ENCODE measurements around the gene CLSTN2.
A peak's percentile ranks its signal among the peaks of the same experiment; 100 is the strongest.

CLSTN2 gene

GRCh38 chr3:140351466-140351865, 416.5 kb downstream of the CLSTN2 start:
- DNase-seq: no peak

DNA sequence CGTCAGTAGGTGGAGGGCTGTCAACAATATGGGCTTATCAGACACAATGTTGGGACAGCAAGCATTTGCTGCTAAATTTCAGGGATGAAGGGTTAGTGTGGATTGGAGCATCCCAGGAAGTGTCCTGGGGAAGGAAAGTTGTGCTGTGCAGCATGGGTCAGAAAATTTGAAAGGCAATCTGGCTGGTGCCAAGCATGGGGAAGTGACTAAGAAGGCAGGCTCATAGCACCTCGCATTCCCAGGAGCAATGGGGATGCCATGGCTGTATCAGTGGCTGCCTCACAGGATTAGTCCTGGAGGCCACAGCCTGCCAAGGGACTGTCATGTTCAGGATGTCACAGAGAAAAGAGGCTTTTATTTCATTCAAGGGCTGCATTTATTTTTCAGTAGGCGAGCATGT, 420.5 kb downstream of the CLSTN2 start:
- no peak for DNase-seq

DNA sequence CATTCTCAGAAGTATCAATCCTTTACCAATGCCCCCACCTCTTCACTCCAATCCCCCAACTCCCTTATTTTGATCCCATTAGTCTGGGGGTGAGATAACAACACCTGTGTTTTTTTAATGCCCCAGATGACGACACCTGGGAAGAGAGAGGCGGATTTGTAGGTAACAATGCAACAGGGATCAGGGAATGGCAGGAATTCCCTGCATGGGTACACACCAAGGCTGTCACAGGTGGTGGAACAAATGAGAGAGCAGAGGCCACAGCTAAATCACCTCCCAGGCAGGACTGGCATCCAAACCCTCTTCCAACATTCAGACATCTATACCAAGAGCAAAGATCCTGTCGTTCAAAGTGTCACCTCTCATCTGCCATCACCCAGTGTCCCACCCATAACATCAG, 423.7 kb downstream of the CLSTN2 start:
- no peak for DNase-seq

DNA sequence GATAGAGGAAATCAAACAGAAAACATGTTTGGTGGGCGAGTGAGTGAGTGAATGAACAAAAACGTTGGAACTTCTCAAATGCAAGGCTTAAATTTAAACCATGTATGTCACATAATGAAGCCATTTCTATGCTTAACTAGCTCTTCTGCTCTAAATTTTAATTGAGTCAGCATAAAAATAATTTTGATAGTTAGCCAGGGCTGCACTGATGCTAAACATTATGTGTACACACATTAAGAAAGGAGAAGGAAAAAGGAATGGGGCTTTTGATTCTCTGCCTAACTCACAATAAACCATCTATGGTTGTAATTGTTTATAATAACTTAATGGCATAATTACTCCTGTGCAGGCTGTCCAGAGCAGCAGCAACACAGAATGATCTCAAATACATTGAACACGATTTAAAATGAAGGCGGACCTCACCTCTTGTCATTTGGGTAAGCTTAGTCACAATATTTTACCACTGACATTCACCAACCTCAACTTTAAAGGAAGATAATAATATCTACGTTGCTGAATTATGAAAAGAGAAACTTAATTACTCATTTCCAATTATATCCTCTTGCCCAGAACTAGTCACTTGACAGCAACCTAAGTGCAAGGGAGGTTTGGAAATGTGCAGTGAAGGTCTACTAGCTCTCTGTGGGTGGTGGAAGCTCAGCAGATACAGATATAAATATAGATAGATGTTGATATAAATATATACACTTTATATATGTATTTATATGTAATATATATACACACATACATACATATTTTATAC, 424.4 kb downstream of the CLSTN2 start:
- DNase-seq: no peak

- no peak for DNase-seq
These were observed 425.3 kb downstream of the CLSTN2 start for GRCh38 chr3:140360332-140360731.

GRCh38 chr3:140363801-140364200, 428.8 kb downstream of the CLSTN2 start:
- peak; percentile 49 for DNase-seq

DNA sequence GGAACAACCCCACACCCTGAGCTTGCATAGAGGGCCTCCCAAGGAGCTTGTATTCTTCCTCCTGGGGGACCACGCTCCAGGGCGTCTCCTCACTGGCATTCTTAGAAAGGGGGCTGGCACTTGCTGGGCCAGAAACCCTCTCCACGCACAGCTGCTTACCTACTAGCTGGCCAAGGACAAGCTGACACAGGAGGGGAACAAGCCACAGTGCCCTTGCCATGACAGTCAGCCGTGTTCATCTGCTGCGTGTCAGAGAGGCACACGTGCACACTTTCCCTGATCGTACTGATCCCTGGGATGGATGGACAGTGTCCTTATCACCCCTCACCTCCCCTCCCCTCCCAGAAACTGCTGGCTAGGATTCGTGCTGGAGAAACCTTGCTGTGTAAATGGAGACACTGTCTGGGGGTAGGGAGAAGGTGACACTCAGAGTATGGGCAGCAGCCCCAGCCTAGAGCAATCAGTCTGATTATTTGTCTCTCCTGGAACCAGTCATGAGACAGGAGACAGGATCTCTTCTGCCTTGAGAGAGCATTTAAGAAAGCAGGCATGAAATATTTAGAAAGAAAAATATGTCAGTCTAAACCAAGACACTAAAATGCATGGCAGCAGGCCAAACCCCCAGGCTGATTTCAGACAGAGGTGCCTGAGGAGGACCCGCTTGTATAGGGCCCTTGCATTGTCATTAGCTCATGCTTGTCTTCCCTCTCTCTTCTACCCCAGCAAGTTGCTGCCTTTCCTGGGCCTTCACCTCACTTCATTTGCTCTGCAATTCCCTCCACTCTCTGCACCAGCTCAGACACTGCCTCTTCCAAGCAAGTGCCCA, 431.1 kb downstream of the CLSTN2 start:
- no peak for DNase-seq

GRCh38 chr3:140368223-140368811, 433.3 kb downstream of the CLSTN2 start:
- no peak for DNase-seq

DNA sequence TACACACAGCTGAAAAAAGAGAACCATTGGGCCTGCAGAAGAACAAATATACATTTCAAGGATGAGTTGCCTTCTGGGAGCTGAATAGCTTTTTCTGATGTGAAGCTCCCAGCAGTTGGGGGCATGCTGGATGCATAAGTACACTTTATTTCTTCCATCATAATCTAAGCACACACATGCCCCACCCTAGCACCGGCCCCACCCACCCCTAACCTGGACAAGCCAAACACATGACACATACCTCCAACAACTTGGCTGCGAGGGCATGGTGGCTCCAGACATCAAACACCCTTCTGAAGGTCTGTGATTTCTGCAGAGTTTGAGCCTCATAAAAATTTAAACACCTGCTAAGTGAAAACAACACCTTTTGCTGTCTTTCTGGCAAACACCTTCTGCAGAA, 435.7 kb downstream of the CLSTN2 start:
- DNase-seq: peak; percentile 11

DNA sequence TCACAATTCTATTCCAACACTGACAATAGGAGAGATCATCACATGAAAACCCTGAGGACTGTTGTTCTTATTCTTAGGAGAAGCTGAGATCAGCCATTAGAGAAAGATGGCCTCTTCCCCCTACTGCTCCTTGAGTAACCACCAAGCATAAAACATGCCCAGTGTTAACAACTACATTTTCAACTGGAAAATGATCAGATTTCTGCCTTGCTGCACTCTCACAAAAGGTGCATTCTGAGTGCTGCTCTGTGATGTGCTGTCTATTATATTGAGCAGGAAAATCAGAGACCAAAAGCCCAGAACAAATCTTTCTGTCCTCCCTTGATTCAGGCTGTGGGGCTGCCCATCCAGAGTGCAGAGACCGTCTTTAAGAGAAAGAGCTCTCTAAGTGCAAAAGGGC, 438.2 kb downstream of the CLSTN2 start:
- DNase-seq: no peak

- no peak for DNase-seq
These were observed 440.0 kb downstream of the CLSTN2 start for GRCh38 chr3:140375002-140375401.

- no peak for DNase-seq
These were observed 441.3 kb downstream of the CLSTN2 start for GRCh38 chr3:140376136-140376889.

- DNase-seq: no peak
These were observed 442.7 kb downstream of the CLSTN2 start for GRCh38 chr3:140377644-140378043.

- DNase-seq: no peak
These were observed 443.8 kb downstream of the CLSTN2 start for GRCh38 chr3:140378571-140379340.

- peak; percentile 7 for DNase-seq
These were observed 449.2 kb downstream of the CLSTN2 start for GRCh38 chr3:140384028-140384771.

GRCh38 chr3:140384876-140385275, 449.9 kb downstream of the CLSTN2 start:
- DNase-seq: no peak

DNA sequence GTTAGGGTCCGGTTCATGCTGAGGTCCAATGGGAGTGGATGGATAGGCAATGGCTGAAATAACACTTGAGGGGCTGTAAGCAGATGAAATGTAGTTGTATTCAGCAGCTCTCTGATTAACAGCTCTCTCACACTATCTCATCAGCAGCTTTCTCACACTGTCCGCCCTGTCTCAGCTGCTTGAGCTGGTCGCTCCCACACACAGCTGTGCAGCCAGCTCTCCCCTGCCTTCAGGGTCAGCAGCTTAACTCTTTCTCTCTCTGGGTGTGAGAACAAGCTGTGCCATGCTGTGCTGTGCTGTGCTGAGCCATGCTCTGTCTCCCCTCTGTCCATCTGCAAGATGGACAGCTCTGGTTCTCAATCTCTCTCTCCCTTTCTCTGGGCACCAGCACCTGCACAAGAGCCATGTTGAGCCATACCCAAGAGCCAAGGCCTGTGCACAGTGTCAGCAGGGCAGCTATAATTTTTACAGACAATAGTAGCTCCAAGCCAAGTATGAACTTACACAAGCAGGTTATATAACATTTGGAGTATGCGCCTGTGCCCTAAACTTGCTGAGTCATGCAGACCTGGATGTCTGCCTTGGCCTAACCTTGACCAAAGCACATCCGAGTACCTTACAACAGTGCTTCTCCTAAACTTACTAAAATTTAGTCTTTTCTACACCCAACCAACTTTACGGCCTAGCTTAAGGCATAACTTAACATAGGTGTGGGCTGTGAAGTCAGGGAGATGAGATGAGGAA, 451.5 kb downstream of the CLSTN2 start:
- DNase-seq: no peak

DNA sequence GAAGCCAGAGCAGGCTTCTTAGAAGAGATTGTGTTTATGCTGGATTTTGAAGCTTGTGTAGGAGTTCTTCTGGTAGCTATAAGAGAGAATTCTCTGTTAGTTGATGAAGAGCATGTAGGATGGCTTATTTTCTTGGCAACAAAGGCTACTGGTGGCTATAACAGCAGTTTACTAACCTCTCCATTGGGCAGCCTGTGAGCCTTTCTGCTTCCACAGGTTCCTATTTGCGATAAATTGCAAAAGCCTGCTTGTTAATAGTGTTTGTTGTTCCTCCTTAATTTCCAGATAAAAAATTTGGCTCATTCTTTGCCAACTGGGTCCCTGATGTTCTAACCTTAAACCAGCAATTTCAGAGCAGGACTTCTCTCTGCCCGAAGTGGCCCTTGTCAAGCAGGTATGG, 452.3 kb downstream of the CLSTN2 start:
- DNase-seq: no peak

DNA sequence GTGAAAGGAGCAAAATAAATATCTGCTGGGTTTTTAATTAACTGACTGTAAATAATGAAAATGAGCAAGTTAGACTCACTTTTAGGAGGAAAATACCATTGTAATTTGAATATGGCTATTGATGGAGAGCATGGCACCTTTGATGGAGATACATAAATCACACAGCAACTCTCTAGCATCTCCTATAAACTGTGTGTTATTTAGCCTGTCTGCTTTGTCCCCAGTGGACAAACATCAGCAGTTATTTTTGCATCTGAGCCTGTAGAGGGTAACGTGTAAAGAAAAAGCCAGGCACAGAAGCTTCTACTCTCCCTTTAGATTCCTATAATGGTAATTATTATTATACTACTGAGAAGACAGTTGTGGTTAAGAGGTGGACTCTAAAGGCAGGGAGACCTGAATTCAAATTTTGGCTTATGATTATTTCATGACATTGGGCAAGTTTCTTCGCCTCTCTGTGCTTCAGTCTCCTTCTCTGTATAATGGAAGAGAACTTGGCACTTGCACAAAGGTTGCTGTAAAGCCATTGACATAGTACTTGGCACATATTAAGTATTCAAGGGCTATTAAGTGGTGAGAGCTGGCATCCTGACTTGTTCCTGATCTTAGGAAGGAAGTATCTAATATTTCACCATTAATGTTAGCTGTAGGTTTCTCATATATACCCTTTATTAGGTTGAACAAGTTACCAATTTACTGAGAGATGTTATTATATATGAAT, 453.4 kb downstream of the CLSTN2 start:
- peak; percentile 44 for DNase-seq

GRCh38 chr3:140391061-140391460, 456.1 kb downstream of the CLSTN2 start:
- no peak for DNase-seq
